ENCODE measurements around the gene SIRPD.

SIRPD gene

GRCh38 chr20:1484438-1485116 is 72.9 kb downstream of the SIRPD start:
- Histone ChIP-seq H2AFZ (ENCODE audit: low read depth, low read length) (no peak overlapping the region), H3K79me2 (ENCODE audit: low read length) (no peaks in the 10 kb centered on the region), H4K20me1 (ENCODE audit: insufficient read depth, low read length) (no peaks in the 10 kb centered on the region), H3K27ac (ENCODE audit: low read length) (no peak overlapping the region), H3K9me3 (ENCODE audit: insufficient read depth, low read length) (no peaks in the 10 kb centered on the region; the same call in 1 of the 2 replicates), H3K4me2 (ENCODE audit: low read length) (no peak overlapping the region), H3K9ac (ENCODE audit: low read length) (no peak overlapping the region), H3K36me3 (replicated peaks; ENCODE audit: low read depth, low read length) (no peaks in the 10 kb centered on the region), H3K27me3 (ENCODE audit: low read depth, low read length) (peaks cover 35% of the 10 kb centered on the region), H3K4me3 (ENCODE audit: low read length) (no peak overlapping the region), H3K4me1 (ENCODE audit: low read length) (peaks cover 13% of the 10 kb centered on the region; the same call in 1 of the 2 replicates)
- TF ChIP-seq CTCF (IDR thresholded peaks at IDR 0.05; ENCODE audit: low read depth, low read length) (no peak), EZH2phosphoT487 (IDR thresholded peaks at IDR 0.05; ENCODE audit: low read depth) (no peak)
